GM21737 (cell line): ENCODE results near the gene CELSR1.

Experiments used
- ATAC-seq: cut with Tn5 transposase; IDR thresholded peaks from one replicate; pipeline ENCODE4 v1.9.1; 2021; ENCODE audit warnings: mild to moderate bottlenecking, moderate library complexity; ENCODE audit not compliant: unreplicated experiment

Gene CELSR1

DNA sequence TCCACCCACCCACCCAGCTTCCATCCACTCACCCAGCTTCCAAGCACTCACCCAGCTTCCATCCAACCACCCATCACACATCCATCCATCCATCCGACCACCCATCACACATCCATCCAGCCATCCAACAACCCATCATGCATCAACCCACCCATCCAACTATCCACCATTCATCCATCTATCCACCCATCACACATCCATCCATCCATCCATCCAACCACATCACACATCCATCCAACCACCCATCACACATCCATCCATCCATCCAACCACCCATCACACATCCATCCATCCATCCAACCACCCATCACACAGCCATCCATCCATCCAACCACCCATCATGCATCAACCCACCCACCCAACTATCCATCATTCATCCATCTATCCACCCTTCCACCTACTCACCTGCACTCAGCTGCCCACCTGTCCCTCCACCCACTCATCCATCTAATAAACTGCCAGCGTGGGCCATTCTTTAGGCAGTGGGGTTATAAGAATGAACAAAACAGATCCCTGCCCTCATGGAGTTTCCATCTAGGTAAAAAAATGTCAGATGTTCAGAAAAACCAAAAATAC is 88.2 kb downstream of the CELSR1 start:
- ATAC-seq = no peak

DNA sequence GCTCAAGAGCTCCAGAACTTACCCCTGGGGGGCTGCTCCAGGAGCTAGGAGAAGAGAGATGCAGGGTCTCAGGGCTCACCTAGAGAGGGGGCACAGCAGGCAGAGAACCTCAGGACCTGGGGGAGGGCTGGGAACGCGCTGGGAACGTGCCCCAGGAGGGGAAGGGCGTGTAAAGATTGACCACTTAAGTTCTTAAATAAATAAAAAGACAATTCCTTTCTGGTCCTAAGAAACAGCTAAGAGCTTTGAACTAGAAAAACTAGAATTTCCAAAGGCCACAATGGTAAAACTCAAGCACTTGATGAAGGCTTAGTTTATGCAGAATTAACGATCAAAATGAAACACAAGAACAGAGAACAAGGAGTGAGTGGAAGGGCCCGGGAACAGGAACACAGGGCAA is 89.1 kb downstream of the CELSR1 start:
- ATAC-seq = no peak

DNA sequence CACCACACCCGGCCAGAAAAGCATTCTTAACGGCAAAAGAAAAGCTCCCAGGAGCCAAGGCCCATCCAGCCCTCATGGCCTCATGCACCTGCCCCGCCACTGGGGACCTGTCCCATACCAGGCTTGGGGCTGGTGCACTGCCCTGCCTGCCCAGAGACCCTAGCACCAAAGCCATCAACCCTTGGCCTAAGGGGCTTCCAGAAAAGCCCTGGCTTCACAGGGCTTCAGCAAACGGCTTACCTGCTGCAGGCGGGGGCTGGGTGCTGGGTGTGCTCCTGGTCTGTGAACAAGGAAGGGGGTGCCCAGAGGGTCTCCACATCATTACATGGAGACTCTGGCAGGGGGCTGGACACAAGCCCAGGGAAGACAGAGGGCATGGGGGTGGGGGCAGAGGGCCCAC is 89.5 kb downstream of the CELSR1 start:
- no peak for ATAC-seq

- no peak for ATAC-seq
These were observed 90.6 kb downstream of the CELSR1 start for GRCh38 chr22:46446799-46447198.

DNA sequence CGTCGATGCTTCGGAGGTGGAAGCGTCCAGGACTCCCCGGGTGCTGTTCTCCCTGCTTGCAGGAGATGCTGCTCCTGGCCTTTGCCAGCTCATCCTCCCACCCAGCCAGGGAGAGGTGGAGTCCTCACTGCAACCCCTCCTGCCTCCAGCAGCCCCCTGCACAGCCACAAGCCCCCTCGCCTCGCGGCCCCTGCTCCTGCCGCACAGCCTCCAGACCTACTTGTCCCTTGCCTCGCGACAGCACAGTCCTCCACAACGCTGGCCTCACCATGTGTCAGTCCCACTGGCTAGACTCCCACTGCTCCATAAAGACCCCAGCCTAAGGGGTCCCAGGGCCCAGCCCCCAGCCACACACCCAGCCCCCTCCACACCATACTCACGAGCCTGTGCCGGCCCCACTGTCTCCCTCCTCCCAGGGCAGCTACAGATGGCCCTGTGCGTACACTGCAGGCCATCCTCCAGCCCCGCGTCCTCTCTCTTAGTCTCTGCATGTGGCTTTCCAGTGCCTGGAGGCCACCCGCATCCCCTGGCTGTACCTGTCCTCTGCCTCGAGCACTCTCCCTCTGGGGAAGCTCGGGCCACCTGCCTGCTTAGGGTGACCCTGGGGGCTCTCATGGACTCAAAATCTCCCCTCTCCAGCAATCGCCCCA is 91.5 kb downstream of the CELSR1 start:
- no peak for ATAC-seq

DNA sequence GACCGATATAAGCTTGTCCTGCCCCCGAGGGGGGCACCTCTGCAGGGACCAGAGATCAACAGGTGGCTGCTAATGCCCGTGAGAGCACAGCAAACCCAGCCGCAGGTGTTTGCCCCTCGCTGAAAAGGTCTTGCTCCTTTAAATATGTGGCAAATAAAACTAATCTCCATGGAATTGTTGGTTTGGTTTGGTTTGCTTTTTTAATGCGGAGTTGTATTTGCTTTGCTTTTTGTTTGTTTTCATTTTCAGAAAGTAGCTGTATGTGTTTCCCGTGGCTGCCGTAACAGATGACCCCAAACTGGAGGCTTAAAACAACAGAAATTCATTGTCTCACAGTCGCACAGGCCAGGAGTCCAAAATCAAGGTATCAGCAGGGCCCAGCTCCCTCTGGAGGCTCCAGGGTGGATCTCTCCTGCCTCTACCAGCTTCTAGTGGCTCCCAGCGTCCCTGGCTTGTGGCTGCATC is 93.0 kb downstream of the CELSR1 start:
- ATAC-seq = no peak

GRCh38 chr22:46443850-46444389 is 93.5 kb downstream of the CELSR1 start:
- ATAC-seq = no peak

- ATAC-seq = no peak
These were observed 95.1 kb downstream of the CELSR1 start for GRCh38 chr22:46442217-46442853.

GRCh38 chr22:46439576-46440465 is 97.6 kb downstream of the CELSR1 start:
- no peak for ATAC-seq

GRCh38 chr22:46439111-46439510 is 98.3 kb downstream of the CELSR1 start:
- no peak for ATAC-seq

GRCh38 chr22:46437671-46438440 is 99.6 kb downstream of the CELSR1 start:
- no peak for ATAC-seq

DNA sequence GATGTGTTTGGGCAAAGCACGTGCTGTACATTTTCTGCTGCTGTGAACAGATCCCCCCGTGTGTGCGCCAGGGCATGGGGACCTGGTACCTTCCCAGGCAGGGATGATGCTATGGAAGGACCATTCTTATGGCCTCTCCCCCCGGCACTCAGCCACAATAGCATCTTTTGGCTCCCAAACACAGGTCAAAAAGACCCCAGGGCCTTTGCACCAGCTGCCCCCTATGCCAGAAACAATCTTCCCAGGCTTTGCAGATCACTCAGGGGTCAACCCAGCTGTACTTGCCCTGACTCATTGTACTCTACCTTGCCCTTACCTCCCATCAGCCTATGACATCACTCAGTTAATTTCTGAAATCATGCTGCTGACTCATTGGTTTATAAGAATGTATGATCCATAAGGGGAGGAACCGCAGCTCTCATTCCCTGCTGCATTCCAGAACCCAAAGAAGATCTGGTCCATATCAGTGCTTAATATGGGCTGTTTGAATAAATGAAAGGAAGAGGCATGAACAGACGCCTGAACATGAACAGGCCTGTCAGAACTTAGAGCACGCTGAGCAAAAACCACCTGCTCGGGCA is 100.7 kb downstream of the CELSR1 start:
- no peak for ATAC-seq

- no peak for ATAC-seq
These were observed 104.1 kb downstream of the CELSR1 start for GRCh38 chr22:46433318-46433717.

DNA sequence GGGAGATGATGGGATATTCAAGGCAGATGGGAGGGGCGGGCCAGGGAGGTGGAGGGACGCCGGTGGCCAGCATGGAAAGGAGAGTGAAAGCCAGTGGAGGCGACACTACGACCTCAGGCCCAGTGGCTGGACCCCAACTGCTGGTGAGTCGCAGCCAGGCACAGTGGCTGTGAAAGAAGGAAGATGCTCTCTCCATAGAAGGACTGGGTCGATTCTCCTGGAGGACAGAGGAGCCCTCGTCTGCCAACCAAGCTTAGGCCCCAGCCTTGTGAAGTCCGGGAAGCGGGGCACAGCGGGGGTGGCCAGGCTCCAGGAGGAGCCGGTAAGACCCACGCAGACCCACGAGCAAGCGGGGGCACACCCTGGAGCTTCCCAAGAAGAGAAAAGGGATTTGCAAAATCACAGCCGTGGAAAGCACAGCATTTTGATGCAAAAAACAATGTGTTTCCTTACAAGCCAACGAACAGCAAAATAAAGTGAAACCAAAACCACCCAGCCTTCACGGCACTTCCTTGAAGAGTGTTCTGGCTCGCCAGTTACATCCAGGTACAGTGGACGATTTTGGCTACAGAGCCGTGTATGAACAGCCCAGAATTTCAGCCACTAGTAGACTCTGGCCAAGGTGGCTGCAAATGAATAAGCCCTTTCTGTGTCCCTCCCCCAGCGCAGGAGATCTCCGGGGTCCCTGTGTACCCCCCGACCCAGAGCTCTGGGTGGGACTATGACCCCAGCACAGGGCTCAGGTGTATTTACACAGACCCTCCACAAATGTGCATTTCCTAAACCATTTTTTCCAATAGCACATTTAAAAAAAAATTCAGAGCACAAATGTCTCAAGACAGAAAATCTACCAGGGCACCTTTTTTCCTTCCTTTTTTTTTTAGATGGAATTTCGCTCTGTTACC is 105.0 kb downstream of the CELSR1 start:
- no peak for ATAC-seq

DNA sequence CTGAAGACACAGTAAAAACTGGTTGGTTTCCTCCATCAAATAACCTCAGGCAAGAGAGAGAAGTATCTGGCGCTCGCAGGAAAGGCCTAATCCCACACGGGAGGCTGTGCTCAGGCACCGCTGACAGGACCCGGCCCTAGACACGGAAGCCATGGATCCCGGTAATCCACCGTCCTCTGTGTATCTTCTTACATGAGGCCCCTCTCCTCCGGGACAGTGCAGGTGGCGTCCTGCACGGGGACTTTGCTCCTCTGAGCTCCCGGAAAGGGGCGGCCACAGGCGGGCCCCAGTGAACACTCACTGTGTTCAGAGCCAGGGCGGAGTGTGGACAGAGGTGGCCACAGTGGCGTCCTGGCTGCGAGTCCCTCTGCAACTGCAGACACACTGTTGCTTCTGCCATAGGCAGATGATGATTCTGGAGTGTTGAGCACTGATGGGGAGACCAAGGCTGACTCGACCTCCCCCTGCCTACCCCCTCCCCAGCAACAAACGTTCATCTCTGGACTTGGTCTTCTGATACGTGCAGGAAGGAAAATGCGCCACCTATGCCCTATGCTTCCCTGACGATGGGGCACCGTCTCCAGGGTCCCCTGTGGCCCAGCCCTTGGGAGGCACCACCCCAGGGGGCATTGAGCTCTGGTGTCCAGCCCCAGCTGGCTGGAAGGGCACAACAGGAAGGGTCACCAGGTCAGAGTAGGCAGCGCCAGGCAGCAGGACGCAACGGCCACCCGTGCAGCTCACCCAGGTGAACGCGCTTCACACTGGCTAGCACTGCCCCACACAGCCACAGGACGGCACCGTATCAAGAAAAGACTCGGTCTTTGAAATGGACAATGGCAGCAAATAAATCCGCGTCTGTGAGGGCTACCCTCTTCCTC is 106.2 kb downstream of the CELSR1 start:
- no peak for ATAC-seq

DNA sequence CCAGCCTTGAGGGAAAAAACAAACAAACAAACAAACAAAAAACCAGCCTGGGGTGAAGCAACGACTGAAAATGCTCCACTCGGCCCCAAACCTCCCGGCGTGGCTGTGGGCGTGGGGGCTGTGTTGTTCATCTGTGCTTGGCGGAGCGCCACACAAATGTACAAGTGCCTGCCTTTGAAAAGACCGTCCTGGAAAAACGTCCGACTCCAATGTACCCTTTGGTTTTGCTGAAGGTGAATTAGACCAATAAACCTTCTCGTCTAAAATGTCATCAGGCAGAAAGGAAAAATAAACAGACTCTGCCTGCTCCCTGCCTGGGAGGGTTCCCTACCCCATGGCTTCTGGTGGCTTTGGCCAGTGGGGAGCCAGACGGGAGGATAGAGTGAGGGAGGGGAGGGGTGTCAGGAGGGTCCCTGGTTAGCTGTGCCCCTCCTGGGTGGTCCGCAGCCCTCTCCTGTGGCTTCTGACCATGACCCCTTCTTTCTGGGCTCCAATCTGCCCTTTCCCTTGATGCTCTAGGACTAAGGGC is 108.0 kb downstream of the CELSR1 start:
- no peak for ATAC-seq

DNA sequence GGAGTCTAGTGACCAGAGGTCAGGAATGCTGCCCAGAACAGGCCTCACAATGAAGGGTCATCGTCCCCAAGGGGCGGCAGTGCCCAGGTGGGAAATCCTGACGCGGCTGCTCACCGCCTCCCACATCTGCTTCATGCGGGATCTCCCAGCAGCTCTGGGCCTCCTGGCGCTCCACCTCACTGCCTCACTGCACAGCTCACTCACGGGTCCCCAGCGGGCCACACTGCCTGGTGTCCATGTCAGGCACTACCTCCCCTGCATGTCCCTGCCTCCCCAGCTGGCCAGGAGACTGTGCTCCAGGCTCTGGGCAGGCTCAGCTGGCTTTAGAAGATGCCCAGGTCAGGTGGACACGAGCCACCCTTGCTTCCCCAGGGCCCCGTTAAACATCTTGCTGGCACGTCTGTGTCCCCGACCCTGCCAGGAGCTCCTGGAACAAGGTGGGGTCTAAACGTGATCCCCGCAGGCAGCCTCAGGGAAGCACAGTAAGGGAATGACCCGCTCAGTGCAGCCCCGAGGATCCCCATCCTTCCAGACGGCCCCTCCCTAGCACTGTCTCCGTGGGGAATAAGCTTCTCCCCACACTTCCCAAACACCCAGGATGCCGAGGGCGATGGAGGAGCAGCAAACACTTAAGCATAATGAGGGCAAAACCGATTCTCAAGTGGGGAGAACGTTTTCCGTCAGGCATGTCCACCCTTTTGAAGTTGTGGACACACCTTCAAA is 108.7 kb downstream of the CELSR1 start:
- ATAC-seq = no peak
